ENCODE results near the gene ASB10. TPM values are rescaled to one million over a fixed set of nuclear protein-coding genes. Genes with fewer than 3 reads are reported as not detected.
A peak's percentile ranks its signal among the peaks of the same experiment; 100 is the strongest.

Gene ASB10
- total RNA-seq, 1 donor from 2014 or later = not detected

DNA sequence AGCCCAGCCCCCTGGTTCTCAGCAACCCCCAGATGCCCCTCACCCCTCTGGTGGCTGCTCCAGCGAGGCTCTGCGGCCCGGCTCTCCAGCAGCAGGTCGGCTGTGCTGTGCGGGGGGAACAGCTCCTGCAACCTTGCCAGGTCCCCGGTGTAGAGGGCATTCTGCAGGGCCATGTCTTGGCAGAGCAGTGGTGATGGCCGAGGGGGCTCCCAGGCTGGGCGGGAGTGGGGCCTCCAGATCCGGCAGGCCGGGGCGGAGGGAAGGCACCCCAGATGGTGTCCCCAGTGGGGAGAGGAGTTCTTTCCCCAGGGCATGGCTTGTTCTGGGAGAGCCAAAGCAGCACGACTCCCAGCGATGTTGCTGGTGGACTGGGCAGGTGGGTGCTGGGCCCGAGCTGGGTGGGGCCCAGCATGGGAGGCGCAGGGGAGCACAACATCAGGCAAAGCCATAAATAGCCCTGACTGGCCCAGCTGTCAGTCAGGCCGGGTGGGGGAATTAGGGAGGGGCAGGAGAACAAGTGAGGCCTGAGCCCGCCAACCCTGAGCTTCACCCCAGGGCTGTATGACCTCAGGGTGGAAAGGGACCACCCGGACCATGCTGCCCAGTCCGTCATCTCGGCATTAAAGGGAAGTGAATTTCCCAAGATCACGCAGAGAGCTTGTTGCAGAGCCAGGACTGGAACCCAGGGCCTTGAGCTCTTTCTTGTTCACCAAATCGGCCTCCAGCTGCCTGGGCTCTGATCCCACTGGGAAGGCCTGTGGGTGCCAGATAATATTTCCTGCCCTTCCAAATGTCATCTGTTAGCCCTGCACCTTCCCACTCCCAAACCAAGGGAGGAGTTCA, 580 bp upstream of the ASB10 start:
- no peak for DNase-seq (ENCODE audit: low read depth)

DNA sequence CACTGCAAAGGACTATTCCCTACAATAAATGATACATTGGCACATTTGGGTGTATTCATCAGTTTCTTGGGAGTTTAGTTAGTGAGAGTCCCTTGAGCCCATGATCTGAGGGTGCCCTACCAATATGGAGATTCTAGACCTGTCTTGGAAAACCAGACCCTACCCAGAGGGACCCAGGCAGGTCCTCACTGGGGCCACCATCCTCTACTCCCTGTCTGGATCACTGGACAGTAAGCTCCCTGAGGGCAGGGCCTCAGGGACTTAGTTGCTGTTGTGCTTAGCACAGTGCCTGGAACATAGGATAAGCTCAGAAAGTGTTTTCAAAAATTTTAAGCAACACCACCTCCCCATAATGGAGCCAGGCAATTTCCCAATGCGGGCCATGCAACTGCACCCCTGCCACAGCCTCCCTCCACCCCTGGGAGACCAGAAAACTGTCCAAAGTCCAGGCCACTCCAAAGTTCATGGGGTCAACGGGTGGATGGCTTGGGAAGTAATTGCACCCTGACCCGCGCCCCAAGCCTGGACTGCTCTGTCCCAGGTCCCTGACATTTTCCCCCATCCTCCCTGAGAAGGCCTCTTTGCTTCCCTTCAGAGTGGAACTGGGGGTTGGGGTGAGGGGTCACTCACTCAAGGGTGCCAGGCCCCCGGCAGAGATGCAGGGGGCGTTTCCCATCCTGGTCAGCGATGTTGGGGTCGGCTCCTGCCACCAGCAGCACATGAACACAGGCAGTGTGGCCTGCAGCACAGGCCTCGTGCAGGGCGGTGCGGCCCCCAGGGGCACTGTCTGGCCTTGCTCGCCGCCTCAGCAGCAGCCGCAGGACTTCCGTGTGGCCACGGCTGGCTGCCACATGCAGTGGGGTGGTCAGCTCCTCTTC, 1.0 kb downstream of the ASB10 start:
- no peak for DNase-seq (ENCODE audit: low read depth)

DNA sequence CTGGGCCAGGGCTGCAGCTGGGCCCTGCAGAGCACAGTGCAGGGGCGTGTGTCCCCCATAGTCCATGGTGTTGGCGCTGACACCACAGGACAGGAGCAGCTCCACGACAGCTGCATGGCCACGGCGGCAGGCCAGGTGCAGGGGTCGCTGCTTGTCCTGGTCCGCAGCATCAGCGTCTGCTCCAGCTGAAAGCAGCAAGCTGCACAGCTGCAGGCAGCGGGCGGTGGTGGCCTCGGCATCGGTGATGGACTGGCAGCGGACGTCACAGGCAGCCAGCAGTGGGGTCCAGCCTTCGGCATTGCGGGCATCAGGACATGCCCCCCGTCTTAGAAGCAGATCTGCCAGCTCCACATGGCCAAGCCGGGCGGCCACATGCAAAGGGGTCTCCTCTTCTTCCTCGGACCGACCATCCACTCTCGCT, 6.0 kb downstream of the ASB10 start:
- no peak for DNase-seq (ENCODE audit: low read depth)

DNA sequence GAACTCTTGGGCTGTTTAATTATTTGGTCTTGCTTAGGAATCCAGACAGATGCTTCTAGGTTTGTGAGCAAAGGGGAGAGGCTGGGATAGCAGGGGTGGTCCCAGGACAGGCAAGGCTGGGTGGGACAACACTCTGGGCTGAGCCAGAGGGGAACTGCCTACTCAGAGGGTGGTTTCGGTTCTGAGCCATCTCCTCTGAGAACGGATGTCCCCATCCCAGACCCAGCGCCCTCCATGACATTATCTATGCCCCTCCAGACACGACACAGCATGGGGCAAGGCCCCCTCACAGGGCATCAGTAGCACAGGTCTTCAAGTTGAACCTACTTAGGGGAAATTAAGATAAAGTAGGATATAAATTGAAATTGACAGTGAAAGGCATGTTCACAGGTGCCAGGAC, 7.1 kb downstream of the ASB10 start:
- DNase-seq (ENCODE audit: low read depth) = no peak

DNA sequence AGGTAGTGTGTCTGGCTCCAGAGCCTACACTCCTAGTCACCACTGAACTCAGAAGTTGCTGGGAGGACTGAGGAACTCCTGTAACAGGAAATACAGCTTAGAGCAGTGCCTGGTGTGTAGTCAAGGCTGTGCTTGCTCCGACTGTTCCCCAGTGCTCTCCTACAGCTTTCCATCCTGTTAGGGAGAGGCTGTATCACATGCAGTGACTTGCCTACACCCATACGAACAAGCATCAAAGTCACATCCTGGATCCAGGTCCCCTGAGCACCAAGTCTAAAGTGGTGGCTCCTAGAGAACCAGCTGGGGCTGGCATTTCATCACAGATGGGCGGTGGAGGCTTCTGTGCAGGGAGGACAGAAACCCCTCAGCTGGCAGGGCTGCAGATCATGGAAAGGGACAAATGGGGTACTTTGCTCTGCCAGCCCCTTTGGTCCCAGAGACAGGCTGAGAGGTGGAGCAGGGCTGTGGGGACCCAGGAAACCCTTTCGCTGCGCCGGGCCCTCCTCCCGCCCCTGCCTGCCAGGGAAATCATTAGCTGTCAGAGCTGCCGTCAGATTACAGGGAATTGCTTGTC, 7.7 kb downstream of the ASB10 start:
- DNase-seq (ENCODE audit: low read depth) = no peak

DNA sequence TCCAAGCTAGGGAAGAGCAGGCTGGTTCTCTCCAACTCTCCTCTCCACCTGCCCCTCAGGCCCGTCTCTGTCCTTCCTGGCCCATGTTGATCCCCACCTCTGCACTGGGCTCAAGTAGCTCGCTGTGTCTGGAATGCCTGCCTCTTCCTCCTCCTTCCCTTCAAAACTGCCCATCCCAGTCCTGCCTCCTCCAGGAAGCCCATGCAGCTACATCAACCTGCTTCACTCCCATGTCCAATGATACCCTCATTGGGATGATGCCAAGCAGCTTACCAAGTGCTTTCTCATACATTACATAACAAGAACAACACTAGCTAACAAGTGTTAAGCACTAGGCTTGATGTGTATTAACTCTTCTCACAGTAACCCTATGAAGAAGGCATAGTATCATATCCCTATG, 8.2 kb downstream of the ASB10 start:
- no peak for DNase-seq (ENCODE audit: low read depth)

DNA sequence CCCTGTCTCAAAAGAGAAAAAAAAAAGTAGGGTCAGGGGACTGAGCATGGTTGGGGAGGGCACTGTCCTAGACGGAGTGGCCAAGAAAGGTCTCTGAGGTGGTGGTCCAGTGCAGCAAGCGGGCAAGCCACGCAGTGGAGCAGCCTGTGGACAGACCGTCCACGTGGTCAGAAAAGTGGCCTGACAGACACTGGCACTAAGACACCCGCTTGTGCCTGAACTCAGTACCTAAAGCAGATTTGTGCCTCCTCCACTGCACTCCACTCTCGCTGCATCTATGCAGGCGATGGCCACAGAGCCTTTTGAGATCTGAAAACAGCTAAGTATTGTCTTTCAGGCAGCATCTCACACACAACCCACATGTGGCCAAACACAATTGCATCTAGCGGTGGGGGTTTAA, 8.8 kb downstream of the ASB10 start:
- DNase-seq (ENCODE audit: low read depth) = no peak

DNA sequence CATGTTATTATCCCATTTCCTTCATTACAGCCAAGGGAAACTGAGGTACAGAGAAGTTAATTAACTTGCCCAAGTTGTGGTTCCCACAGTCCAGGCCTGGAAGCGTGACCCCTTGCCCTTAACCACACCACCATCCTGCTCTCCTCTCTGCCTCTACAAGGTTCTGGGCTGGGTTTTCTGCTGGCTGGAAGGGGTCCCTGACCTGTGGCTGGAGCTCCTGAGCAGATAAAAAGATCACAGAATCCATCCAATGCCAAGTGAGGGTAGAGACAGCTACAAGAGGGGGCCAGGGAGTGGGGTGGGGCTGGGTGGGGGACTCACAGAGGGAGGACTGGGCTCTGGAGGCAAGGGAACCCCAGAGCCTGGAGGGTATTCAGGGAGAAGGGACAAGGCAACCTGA, 9.7 kb downstream of the ASB10 start:
- no peak for DNase-seq (ENCODE audit: low read depth)

DNA sequence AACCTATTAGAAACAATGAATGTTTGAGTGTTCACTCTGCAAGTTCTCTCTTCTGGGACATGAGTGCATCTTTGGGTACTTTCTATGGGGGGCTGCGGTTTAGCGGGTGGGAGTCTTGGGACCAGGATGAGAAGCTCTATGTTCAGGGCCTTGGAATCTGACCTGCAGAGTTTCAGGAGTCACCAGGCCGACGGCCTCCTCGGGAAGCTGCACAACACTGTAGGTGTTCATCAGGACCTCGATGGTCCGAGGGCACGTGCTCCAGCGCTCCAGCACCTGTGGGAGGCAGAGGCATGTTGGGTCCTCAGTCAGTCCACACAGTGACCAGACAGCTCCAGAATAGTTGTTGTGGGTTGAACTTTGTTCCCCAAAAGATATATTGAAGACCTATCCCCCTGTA, 10.6 kb downstream of the ASB10 start:
- no peak for DNase-seq (ENCODE audit: low read depth)

DNA sequence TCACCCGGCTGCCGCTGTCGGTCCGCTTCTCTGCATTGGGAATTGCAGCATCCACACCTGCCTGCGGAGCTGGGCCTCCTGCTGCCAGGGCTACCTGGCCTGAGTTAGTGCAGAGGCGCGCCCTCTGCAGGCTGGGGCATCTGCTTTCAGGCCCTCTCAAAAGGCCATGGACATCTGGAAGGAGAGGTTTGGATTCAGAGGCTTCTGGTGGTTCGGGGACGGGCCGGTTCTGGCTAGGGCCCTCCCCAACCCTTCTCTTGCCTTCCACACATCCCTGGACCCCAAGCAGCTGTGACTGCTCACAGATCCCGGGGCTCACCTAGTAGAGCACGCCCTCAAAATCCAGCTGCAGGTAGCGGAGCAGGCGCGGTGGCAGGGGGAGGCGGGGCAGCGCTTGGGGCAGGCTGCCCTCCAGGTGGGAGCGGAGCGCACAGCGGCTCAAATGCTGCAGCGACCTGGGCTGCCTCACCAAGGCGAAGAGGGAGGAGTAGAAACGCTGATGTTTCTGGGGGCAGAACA, 11.2 kb downstream of the ASB10 start:
- no peak for DNase-seq (ENCODE audit: low read depth)

DNA sequence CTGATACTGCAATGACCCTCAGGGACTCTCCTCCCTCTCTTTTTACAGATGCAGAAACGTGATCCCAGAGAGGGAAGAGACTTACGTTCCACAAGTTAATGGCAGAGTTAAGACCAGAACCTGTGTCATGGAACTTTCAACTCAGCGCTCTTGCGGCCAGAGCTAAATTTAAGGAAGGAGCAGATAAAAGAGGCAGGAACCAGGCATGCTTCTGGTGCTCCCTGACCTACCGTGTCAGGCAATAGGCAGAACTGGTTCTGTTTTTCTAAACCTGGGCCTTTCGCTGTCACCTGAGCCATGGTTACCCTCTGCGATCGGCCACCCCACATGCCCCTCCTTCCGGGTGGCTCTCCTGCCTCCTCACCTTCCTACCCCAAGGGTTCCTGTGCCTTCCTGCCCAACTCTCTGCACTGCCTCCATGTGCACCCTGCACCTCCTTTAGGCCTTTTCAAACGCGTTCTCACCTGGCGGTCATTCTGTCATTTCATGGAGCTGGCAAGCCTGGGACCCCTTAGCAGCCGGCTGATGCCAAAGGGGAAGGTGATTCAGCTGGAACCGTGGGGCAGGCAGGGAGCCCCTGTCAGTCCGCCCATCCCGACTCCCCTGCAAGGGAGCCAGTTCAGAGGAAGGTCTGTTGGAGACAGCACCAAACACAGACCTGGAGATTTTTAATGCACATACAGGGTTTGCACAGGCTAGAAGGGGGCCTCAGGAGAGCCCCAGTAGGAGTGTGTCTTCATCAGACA, 11.8 kb downstream of the ASB10 start:
- DNase-seq (ENCODE audit: low read depth) = no peak

DNA sequence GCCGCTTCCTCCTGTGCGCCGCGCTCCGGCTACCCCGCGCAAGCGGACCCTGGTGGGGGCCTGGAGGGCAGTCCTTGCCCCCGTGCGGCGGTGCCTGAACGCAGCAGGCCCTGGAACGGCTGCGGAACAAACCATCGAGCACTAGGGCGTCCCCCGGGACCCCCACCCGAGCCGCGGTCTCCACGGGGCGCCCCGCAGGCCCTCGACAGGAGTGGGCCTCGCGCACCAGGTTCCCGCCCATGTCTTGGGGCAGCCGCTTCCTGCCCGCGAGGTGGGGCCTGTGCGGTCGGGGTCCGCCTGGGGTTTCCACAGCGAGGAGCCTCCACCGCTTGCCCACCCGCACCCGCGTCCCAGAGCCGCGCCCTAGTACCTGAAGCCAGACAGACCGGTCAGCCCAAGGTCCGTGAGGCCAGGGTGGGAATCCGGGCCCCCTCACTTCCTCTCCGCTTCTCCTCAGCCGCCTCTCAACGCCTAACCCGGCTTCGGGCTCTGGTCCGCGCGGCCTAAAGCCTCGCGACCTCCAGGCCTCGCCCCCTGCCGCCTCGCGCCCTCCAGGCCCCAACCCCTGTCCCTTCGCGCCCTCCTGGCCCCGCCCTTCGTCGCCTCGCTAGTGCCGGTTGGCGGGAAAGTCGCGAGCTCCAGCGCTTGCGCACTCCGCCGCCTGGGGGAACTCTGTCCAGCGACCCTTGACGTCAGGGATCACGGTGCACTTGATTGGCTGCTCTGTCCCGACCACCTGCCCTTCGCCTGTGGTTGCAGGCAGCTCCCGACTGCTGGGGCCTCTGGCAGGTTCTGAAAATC, 12.6 kb downstream of the ASB10 start:
- DNase-seq (ENCODE audit: low read depth) = no peak

DNA sequence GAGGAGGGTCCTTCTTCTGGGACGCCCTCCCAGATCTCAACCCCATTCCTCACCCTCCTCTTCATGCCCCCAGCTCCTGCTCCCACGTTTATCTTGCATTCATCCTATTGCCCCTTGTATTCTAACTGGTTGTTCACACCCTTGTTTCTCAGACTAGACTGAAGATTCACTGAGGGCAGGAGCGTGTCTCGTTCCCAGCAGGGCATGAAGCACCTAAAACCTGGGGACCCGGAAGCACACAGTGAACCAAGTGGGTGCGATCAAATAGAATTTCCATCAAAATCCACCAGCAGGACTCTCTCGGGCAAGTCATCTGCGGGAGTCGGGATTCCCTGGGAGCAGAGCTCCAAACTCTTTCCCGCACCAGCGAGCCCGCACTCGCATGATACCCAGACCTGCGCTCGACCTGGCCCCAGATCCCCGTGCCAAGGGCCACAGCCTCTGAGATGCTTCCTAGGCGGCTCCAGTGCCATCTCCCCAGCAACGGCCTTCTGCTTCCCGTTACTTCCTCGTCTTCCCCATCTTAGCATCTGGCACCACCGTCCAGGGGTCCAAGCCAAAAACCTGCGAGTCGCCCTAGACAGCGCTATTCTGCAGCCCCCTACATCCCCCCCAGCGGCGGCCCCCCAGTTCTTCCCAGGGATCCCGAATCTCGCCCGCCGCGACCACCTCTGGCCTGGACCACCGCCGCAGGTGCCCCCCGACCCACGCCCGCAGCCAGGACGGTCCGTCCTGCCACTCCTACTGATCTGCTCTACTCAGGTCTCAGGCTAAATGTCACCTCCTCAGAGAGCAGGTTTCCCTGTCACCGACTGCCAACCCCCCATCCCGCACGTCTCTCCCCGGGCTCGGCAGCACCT, 13.4 kb downstream of the ASB10 start:
- no peak for DNase-seq (ENCODE audit: low read depth)

DNA sequence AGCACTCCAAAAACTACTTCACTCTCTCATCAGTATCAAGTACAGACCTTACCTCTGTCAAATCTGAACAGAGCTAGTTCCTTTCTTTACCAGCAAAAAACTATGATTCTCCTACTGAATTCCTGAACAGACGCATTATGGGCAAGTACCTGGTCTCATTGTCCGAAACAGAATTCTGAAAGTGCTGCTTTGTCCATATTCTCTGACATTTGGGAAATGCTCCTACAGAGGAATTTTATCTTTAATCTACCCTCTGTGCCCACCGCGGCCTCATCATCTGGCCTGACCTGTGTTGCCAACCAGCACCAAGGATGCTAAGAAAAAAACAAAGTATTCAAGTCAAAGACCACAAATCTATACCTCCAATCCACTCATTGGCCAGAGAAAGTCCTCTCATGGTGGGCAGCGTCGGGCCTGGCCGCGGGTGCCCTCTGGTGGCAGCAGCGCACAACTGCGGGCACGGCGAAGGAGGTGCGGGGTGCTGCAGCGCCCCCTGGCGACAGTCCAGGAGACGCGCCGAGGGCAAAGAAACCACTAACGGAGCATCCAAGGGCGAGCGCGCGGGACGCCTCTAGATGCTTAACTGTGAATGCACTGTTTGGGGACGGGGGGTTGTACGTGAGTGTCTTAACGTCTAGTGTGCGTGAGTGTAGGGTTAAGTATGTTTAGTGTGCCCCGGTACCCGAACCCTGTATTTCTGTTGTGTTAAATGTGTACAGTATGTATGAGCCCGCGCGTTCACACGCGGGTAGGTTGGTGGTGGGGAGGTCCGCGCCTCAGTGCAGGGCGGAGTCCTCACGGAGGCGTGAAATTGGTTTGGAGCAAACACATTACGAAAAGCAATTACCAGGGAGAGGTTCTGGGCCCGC, 14.5 kb downstream of the ASB10 start:
- peak; percentile 13 for DNase-seq (ENCODE audit: low read depth)

DNA sequence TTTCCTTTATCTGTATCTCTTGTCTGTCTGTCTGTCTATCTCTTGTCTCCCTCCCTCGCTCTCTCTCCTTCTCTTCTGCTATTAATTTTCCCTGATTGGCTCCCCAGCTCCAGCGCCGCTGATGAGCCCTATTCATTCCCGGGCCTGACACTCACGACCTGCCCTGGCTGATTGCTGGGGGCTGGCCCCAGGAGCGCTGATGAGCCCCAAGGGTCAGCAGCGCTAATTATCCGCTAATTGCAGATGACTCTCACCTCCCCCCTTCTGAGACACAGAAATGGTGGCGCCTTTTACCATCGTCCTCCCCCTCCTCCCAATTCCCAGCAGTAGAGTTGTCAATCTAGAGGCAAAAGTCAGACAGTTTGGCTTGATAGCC, 18.3 kb downstream of the ASB10 start:
- no peak for DNase-seq (ENCODE audit: low read depth)

DNA sequence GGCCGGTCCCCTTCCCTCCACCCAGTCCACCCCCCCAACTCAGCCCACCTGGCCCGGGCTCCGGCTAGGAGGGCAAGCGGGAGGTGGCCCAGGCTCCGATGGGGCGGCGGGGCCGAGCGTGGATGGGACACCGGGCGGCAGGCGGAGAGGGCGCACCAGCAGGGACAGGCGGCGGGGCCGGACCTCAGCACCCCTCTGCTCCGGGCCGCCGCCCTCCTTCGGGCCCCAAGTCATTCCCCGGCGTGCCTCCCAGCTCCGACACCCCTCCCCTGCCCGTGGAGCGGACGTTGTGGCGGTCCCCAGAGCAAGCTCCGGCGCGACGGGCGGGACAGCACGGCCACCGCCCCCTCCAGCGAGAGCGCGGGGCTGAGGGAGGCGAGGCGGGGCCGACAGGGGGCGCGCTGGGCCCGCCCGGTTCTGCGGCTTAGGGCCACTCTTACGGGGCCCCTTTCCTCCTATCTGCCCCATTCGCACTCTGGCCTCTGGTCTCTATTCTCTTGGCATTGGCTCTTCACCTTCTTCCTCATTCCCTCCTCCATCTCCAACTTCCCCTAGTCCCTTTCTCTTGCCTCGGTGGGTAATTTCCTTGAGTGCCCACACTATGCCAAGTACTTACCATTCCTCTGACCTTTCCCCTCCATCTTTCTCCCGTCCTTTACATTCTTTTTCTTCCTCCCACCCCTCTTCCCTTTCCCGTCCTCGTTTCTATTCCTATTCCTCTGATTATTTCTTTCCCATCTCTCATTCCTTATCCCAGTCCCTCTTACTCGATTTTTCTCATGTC, 18.9 kb downstream of the ASB10 start:
- DNase-seq (ENCODE audit: low read depth) = no peak

DNA sequence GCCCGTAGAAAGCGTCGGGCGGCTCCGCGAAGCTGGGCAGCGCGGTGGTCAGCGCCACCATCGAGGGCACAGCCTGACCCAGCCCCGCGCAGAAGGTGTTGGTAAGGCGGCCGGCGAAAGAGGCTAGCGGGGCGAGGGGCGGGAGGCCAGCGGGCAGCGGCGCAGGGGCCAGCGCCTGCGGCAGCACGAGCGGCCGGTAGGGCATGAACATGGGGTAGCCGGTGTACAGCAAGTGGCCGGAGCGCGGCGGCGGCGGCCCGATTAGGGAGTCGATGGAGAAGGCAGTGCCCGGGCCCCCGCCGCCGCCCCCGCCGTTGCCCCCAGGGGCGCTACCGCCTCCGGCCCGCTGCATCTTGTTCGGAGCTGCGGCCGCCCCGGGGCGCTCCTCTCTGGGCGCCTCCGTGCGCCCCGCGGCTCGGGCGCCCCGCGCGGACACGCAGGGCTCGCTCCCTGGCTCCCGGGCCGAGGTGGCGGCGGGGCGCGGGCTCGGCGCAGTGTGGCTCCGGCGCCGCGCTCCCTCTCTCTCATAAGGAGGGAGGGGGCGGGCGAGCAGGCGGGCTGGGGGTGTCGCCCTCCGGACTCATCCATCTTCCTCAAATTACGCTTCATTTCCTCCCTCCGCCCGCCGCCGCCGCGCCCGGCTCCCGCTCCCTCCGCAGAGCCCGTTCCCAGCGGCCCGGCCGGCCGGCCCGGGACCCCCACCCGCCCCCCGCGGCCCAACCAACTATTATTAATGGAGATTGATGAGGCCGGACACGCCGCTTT, 19.7 kb downstream of the ASB10 start, which contains the start of gene GBX1:
Gene GBX1, minus strand, starts transcription at position 498 of the 765 bp plus-strand sequence. Its CDS starts 146 bp downstream, at position 352.
- DNase-seq (ENCODE audit: low read depth) = no peak

Data from renal cortical epithelial cell (primary cell).